Measurements from ENCODE around the gene RET. TPM values are rescaled to one million over a fixed set of nuclear protein-coding genes. Genes with fewer than 3 reads are reported as not detected.
"Not testable (repeated sequence)": the region's sequence is repeated elsewhere in the genome, so short reads cannot be mapped to it uniquely, and the experiment has no call there.

RET gene
- total RNA-seq, 3 donors from 2014 or later (not counting 1 experiment from before 2014, with no cell fraction given) = 0.16 TPM; not detected in 2

DNA sequence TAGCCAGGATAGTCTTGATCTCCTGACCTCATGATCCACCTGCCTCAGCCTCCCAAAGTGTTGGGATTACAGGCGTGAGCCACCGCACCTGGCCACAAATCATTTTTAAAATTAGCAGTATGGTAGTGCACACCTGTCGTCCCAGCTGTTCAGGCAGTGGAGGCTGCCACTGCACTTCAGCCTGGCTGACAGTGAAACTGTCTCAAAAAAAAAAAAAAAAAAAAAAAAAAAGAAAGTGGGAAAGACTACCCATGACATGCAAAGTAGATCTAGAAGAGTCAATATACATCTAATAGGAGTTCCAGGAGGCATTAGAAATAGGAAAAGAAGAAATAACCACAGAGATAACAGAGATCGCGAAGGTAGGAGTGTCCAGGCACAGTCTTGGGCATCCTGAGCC lies 64.6 kb downstream of the RET start:
- no peaks in the 10 kb centered on the region for H3K9me3 Mint-ChIP-seq
- intact Hi-C loops (cut with micrococcal nuclease) = loop anchor here (10.0 kb wide), 1 partner anchor 53 kb away; no protein-coding TSS in a partner anchor
- no peak for ATAC-seq
- no peaks in the 10 kb centered on the region for H3K27me3 Mint-ChIP-seq (ENCODE audit: low read depth in 2 of 2)
- H3K27ac ChIP-seq (ENCODE audit: low read length) = no peak overlapping the region
- no peak for DNase-seq
- H3K27me3 ChIP-seq (ENCODE audit: control insufficient read depth, insufficient read depth, low read length) = no peaks in the 10 kb centered on the region
- peaks cover 35% of the 10 kb centered on the region for H3K4me1 ChIP-seq (ENCODE audit: control insufficient read depth, insufficient read depth, low read length)
- no peaks in the 10 kb centered on the region for H3K36me3 Mint-ChIP-seq
- H3K4me3 Mint-ChIP-seq = peak overlapping the region; percentile 49
- H3K27ac Mint-ChIP-seq = peak overlapping the region; percentile 93 to 96
- no peak overlapping the region for H3K4me3 ChIP-seq (ENCODE audit: low read length)
- H3K9me3 ChIP-seq (ENCODE audit: control insufficient read depth, insufficient read depth, low read length) = no peaks in the 10 kb centered on the region
- H3K36me3 ChIP-seq (ENCODE audit: control insufficient read depth, insufficient read depth, low read length) = no peaks in the 10 kb centered on the region
- TF ChIP-seq, protein P1, sequence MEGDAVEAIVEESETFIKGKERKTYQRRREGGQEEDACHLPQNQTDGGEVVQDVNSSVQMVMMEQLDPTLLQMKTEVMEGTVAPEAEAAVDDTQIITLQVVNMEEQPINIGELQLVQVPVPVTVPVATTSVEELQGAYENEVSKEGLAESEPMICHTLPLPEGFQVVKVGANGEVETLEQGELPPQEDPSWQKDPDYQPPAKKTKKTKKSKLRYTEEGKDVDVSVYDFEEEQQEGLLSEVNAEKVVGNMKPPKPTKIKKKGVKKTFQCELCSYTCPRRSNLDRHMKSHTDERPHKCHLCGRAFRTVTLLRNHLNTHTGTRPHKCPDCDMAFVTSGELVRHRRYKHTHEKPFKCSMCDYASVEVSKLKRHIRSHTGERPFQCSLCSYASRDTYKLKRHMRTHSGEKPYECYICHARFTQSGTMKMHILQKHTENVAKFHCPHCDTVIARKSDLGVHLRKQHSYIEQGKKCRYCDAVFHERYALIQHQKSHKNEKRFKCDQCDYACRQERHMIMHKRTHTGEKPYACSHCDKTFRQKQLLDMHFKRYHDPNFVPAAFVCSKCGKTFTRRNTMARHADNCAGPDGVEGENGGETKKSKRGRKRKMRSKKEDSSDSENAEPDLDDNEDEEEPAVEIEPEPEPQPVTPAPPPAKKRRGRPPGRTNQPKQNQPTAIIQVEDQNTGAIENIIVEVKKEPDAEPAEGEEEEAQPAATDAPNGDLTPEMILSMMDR (IDR thresholded peaks at IDR 0.05) = no peak
- WGBS (ENCODE audit: insufficient coverage) = 80% methylated on average over 4 of the region's 5 CpGs
- peaks cover 78 to 82% of the 10 kb centered on the region in 2 donors for H3K4me1 Mint-ChIP-seq

DNA sequence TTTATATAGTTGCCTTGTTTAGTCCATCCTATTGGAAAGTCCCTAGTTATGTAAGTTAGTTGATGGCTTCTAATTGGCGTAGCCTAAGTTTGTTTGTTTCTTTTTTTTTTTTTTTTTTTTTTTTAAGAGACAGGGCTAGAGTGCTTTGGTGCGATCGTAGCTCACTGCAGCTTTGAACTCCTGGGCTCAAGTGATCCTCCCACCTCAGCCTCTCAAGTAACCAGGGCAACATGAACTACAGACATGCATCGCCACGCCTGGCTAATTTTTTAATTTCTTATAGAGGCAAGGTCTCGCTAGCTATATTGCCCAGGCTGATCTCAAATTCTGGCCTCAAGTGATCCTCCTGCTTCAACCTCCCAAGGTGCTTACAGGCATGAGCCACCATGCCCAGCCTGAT lies 68.4 kb downstream of the RET start:
- H3K36me3 Mint-ChIP-seq = no peaks in the 10 kb centered on the region
- no peak overlapping the region for H3K4me3 Mint-ChIP-seq

DNA sequence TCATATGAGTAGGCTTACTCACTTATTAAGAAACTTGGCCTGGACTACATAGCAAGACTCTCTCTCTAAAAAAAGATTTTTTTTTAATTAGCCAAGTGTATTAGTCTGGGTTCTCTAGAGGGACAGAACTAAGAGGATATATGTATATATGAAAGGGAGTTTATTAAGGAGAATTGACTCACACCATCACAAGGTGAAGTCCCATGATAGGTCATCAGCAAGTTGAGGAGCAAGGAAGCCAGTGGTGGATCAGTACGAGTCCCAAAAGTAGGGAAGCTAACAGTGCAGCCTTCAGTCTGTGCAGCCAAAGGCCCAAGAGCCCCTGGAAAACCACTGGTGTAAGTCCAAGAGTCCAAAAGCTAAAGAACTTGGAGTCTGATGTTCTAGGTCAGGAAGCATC lies 69.1 kb downstream of the RET start:
- peak overlapping the region; percentile 41 to 84 for H3K27ac Mint-ChIP-seq
- not testable (repeated sequence) for DNase-seq; H3K27me3 Mint-ChIP-seq (ENCODE audit: low read depth in 2 of 2); H3K9me3 Mint-ChIP-seq; ATAC-seq; H3K27ac ChIP-seq (ENCODE audit: low read length); H3K36me3 Mint-ChIP-seq; H3K27me3 ChIP-seq (ENCODE audit: control insufficient read depth, insufficient read depth, low read length); H3K36me3 ChIP-seq (ENCODE audit: control insufficient read depth, insufficient read depth, low read length); H3K4me3 ChIP-seq (ENCODE audit: low read length); H3K9me3 ChIP-seq (ENCODE audit: control insufficient read depth, insufficient read depth, low read length); H3K4me3 Mint-ChIP-seq
- intact Hi-C loops (cut with micrococcal nuclease) = loop anchor here (10.0 kb wide), 1 partner anchor 49 kb away; no protein-coding TSS in a partner anchor
- WGBS (ENCODE audit: insufficient coverage) = 100% methylated on average over 1 of the region's 1 CpG
- H3K4me1 ChIP-seq (ENCODE audit: control insufficient read depth, insufficient read depth, low read length) = peaks cover 18% of the 10 kb centered on the region
- H3K4me1 Mint-ChIP-seq = peaks cover 77 to 82% of the 10 kb centered on the region in 2 donors

More for the DNA sequence above, 68.4 kb downstream of the RET start:
- no peaks in the 10 kb centered on the region for H3K27me3 ChIP-seq (ENCODE audit: control insufficient read depth, insufficient read depth, low read length)
- H3K27ac ChIP-seq (ENCODE audit: low read length) = no peak overlapping the region
- H3K27me3 Mint-ChIP-seq (ENCODE audit: low read depth in 2 of 2) = no peaks in the 10 kb centered on the region
- peak overlapping the region; percentile 41 to 84 for H3K27ac Mint-ChIP-seq
- H3K9me3 Mint-ChIP-seq = peaks cover 0 to 2% of the 10 kb centered on the region in 2 donors
- intact Hi-C loops (cut with micrococcal nuclease) = loop anchor here (10.0 kb wide), 1 partner anchor 49 kb away; no protein-coding TSS in a partner anchor
- TF ChIP-seq, protein P1 (IDR thresholded peaks at IDR 0.05) = no peak
- H3K9me3 ChIP-seq (ENCODE audit: control insufficient read depth, insufficient read depth, low read length) = peaks cover 4% of the 10 kb centered on the region
- H3K4me3 ChIP-seq (ENCODE audit: low read length) = no peak overlapping the region
- DNase-seq = peak in 1 of 2 donors; percentile 29
- H3K36me3 ChIP-seq (ENCODE audit: control insufficient read depth, insufficient read depth, low read length) = no peaks in the 10 kb centered on the region
- WGBS (ENCODE audit: insufficient coverage) = 72% methylated on average over 5 of the region's 6 CpGs
- ATAC-seq = no peak
- peaks cover 77 to 82% of the 10 kb centered on the region in 2 donors for H3K4me1 Mint-ChIP-seq
- H3K4me1 ChIP-seq (ENCODE audit: control insufficient read depth, insufficient read depth, low read length) = peaks cover 20% of the 10 kb centered on the region

- Mint-ChIP-seq H3K9me3 (peaks cover 0 to 2% of the 10 kb centered on the region in 2 donors), H3K27ac (peak overlapping the region; percentile 45 to 79), H3K36me3 (no peaks in the 10 kb centered on the region), H3K4me1 (peaks cover 59 to 76% of the 10 kb centered on the region in 2 donors), H3K27me3 (ENCODE audit: low read depth in 2 of 2) (no peaks in the 10 kb centered on the region), H3K4me3 (peak overlapping the region; percentile 49)
- Histone ChIP-seq H3K36me3 (ENCODE audit: control insufficient read depth, insufficient read depth, low read length) (no peaks in the 10 kb centered on the region), H3K9me3 (ENCODE audit: control insufficient read depth, insufficient read depth, low read length) (peaks cover 4% of the 10 kb centered on the region), H3K27ac (ENCODE audit: low read length) (no peak overlapping the region), H3K4me3 (ENCODE audit: low read length) (no peak overlapping the region), H3K27me3 (ENCODE audit: control insufficient read depth, insufficient read depth, low read length) (no peaks in the 10 kb centered on the region), H3K4me1 (ENCODE audit: control insufficient read depth, insufficient read depth, low read length) (peaks cover 1% of the 10 kb centered on the region)
- 93% methylated on average over 2 of the region's 2 CpGs for WGBS (ENCODE audit: insufficient coverage)
- ATAC-seq (no peak), DNase-seq (no peak)
- TF ChIP-seq, protein P1 (IDR thresholded peaks at IDR 0.05) = no peak
- intact Hi-C loops (cut with micrococcal nuclease) = no loop called here
Measured at GRCh38 chr10:43151371-43151770, 74.5 kb downstream of the RET start.
